ENCODE results near the gene MPPED2.

MPPED2 gene

DNA sequence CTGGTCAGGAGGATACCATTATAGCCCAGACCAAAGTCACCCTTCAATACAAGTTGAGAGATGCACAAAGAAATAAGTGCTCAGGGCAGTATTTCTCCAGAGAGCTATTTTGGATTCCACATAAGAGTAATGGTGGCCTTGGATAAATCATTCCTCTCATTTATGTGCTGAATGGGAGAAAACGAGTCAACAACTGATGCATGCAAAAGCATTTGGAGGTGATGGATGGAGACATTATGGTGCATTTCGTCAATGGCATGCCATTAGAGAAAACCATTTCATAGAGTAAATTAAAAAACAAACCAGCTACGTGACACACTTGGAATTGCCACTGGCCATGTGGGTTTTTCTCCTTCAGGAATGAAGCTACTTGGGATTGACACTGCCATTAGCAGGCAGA is 182.0 kb downstream of the MPPED2 start:
- TF ChIP-seq ZBTB7A (IDR thresholded peaks at IDR 0.05; ENCODE audit: low read depth): no peak
- TF ChIP-seq FOXM1 (IDR thresholded peaks at IDR 0.05; ENCODE audit: borderline replicate concordance, low read depth): no peak
- TF ChIP-seq YY1 (IDR thresholded peaks at IDR 0.05; ENCODE audit: low read depth): no peak
- no peak for TF ChIP-seq TEAD4 (IDR thresholded peaks at IDR 0.05)
- TF ChIP-seq EGR1 (IDR thresholded peaks at IDR 0.05): no peak

DNA sequence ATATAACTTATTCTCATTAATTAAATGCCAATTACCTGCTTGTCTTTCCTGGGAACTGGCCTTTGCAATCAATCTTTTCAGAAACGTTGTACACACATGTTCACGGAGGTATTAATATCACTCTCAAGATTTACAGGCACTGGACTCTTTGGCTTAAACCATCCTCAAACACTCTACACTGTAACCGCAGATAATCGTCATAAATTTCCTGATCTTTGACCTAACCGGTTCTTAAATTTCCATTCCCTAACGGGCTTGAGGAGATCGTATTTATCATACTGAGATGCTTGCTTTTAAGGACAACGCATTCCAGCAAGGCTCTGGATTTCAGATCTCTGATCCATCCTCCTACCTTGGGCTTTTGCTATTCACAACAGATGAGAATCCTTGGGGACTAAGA is 190.4 kb downstream of the MPPED2 start:
- TF ChIP-seq TCF12 (IDR thresholded peaks at IDR 0.05; ENCODE audit: low read depth) (no peak), NFIC (IDR thresholded peaks at IDR 0.05) (no peak), EP300 (IDR thresholded peaks at IDR 0.05; ENCODE audit: borderline replicate concordance) (no peak), TAF1 (IDR thresholded peaks at IDR 0.05; ENCODE audit: low read depth) (no peak), FOXM1 (IDR thresholded peaks at IDR 0.05; ENCODE audit: borderline replicate concordance, low read depth) (no peak), RAD21 (IDR thresholded peaks at IDR 0.05; ENCODE audit: low read depth) (no peak), CEBPB (IDR thresholded peaks at IDR 0.05) (no peak), TEAD4 (IDR thresholded peaks at IDR 0.05) (no peak), CREB1 (IDR thresholded peaks at IDR 0.05; ENCODE audit: low read depth) (no peak), EGR1 (IDR thresholded peaks at IDR 0.05) (no peak), ZBTB7A (IDR thresholded peaks at IDR 0.05; ENCODE audit: low read depth) (no peak), YY1 (IDR thresholded peaks at IDR 0.05; ENCODE audit: low read depth) (no peak)
- TF ChIP-seq, protein P1, sequence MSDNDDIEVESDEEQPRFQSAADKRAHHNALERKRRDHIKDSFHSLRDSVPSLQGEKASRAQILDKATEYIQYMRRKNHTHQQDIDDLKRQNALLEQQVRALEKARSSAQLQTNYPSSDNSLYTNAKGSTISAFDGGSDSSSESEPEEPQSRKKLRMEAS (IDR thresholded peaks at IDR 0.05): no peak
- TF ChIP-seq, protein P2, sequence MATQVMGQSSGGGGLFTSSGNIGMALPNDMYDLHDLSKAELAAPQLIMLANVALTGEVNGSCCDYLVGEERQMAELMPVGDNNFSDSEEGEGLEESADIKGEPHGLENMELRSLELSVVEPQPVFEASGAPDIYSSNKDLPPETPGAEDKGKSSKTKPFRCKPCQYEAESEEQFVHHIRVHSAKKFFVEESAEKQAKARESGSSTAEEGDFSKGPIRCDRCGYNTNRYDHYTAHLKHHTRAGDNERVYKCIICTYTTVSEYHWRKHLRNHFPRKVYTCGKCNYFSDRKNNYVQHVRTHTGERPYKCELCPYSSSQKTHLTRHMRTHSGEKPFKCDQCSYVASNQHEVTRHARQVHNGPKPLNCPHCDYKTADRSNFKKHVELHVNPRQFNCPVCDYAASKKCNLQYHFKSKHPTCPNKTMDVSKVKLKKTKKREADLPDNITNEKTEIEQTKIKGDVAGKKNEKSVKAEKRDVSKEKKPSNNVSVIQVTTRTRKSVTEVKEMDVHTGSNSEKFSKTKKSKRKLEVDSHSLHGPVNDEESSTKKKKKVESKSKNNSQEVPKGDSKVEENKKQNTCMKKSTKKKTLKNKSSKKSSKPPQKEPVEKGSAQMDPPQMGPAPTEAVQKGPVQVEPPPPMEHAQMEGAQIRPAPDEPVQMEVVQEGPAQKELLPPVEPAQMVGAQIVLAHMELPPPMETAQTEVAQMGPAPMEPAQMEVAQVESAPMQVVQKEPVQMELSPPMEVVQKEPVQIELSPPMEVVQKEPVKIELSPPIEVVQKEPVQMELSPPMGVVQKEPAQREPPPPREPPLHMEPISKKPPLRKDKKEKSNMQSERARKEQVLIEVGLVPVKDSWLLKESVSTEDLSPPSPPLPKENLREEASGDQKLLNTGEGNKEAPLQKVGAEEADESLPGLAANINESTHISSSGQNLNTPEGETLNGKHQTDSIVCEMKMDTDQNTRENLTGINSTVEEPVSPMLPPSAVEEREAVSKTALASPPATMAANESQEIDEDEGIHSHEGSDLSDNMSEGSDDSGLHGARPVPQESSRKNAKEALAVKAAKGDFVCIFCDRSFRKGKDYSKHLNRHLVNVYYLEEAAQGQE (IDR thresholded peaks at IDR 0.05; ENCODE audit: low read depth): no peak
- TF ChIP-seq, protein P3, sequence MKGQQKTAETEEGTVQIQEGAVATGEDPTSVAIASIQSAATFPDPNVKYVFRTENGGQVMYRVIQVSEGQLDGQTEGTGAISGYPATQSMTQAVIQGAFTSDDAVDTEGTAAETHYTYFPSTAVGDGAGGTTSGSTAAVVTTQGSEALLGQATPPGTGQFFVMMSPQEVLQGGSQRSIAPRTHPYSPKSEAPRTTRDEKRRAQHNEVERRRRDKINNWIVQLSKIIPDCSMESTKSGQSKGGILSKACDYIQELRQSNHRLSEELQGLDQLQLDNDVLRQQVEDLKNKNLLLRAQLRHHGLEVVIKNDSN (IDR thresholded peaks at IDR 0.05): no peak

DNA sequence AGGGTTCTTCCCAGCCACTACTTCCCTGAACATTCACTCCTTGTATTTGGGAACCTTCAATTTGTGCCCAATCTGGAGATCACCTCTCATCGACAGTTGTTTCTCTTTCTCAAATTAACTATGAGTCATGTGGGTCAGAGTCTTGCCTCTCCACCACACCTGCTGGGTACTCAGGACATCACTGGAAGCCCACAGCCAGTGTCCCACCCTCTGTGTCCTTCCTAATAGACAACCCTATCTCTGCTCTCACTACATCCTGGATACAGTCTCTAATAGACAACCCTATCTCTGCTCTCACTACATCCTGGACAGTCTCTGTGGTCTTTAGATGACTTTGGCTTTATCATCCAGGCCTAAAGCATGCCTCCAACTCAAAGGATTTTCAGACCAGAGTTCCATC is 193.1 kb downstream of the MPPED2 start:
- TF ChIP-seq, protein P2 (IDR thresholded peaks at IDR 0.05; ENCODE audit: low read depth): no peak
- no peak for TF ChIP-seq FOXM1 (IDR thresholded peaks at IDR 0.05; ENCODE audit: borderline replicate concordance, low read depth)
- no peak for TF ChIP-seq EP300 (IDR thresholded peaks at IDR 0.05; ENCODE audit: borderline replicate concordance)
- TF ChIP-seq CEBPB (IDR thresholded peaks at IDR 0.05): no peak
- TF ChIP-seq TAF1 (IDR thresholded peaks at IDR 0.05; ENCODE audit: low read depth): no peak
- TF ChIP-seq RAD21 (IDR thresholded peaks at IDR 0.05; ENCODE audit: low read depth): no peak
- TF ChIP-seq, protein P1 (IDR thresholded peaks at IDR 0.05): no peak

DNA sequence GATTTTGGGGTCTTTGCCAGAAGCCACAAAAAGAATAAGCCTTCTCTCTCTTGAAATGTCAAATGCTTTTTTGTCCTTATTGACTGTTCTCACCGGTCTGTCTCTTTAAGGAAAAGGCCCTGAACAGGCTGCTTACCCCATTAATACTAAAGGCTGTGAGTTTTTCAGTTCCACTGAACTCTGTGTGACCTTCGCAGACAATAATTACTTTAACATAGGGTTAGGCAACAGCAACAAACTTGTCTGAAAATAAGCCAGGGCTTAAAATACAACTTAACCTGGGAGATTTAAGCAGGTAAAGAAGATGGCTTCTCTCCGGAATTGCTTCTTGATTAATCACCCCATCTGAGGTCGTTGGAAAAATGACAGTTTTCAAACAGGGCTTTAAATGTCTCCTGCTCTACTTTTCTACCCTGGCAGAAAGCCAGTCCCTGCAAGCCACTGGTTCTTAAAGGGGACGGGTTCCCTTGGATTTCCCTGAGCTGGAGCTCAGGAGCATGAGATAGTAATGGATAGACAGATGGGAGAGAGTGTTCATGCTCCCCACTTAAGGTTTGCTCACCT is 193.8 kb downstream of the MPPED2 start:
- TF ChIP-seq, protein P1 (IDR thresholded peaks at IDR 0.05): no peak
- TF ChIP-seq NFIC (IDR thresholded peaks at IDR 0.05): peak; percentile 63

DNA sequence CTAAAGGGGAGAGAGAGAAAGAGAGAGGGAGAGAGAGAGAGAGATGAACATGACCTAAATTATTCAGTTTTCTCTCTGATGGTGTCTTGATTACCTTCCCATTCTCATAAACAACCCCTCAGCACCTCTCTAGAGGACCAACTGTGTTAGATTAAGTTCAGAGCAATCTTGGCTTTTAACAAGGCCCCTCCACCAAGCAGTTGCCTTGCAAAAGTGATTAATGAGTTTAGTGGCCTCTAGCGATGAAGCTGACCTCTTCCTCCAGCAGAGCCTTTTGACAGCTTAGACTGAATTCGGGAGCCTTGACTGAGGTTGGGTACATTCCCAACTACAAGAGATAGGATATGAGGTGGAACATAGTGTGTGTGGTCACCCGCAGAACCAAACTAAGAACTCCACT is 197.2 kb downstream of the MPPED2 start:
- no peak for TF ChIP-seq YY1 (IDR thresholded peaks at IDR 0.05; ENCODE audit: low read depth)
- no peak for TF ChIP-seq CEBPB (IDR thresholded peaks at IDR 0.05)
- TF ChIP-seq, protein P1 (IDR thresholded peaks at IDR 0.05): no peak
- no peak for TF ChIP-seq FOXM1 (IDR thresholded peaks at IDR 0.05; ENCODE audit: borderline replicate concordance, low read depth)
- no peak for TF ChIP-seq RAD21 (IDR thresholded peaks at IDR 0.05; ENCODE audit: low read depth)
- TF ChIP-seq, protein P3 (IDR thresholded peaks at IDR 0.05): no peak
- no peak for TF ChIP-seq EP300 (IDR thresholded peaks at IDR 0.05; ENCODE audit: borderline replicate concordance)
- no peak for TF ChIP-seq TEAD4 (IDR thresholded peaks at IDR 0.05)
- no peak for TF ChIP-seq CREB1 (IDR thresholded peaks at IDR 0.05; ENCODE audit: low read depth)

Measured in Ishikawa (cell line).